Vagina (tissue), 2 donors: ENCODE measurements around the gene URB2.

Experiments used
- CTCF ChIP-seq, 3 experiments: fragments of 450-650 bp in 2 of 3; fragments of 200-600 bp in 1 of 3; sonication (generic) in 1 of 3; IDR thresholded peaks; one replicate each; pipeline ENCODE4 v1.5.1; 2017 to 2019; ENCODE audit warnings: antibody characterized with exemption in 3 of 3, mild to moderate bottlenecking in 2 of 3, moderate library complexity in 2 of 3
- POLR2A ChIP-seq, 2 donors: fragments of 450-650 bp; IDR thresholded peaks; one replicate each; pipeline ENCODE4 v1.6.1; 2017; ENCODE audit warnings: antibody characterized with exemption in 2 of 2, mild to moderate bottlenecking in 2 of 2, moderate library complexity in 2 of 2

GRCh38 chr1:229599218-229599954 lies 26.7 kb upstream of the URB2 start:
- TF ChIP-seq CTCF (IDR thresholded peaks at IDR 0.05) (no peak), POLR2A (IDR thresholded peaks at IDR 0.05) (no peak)
